Measurements from ENCODE around the gene BRSK2.
"Not testable (repeated sequence)": the region's sequence is repeated elsewhere in the genome, so short reads cannot be mapped to it uniquely, and the experiment has no call there.

The BRSK2 gene

DNA sequence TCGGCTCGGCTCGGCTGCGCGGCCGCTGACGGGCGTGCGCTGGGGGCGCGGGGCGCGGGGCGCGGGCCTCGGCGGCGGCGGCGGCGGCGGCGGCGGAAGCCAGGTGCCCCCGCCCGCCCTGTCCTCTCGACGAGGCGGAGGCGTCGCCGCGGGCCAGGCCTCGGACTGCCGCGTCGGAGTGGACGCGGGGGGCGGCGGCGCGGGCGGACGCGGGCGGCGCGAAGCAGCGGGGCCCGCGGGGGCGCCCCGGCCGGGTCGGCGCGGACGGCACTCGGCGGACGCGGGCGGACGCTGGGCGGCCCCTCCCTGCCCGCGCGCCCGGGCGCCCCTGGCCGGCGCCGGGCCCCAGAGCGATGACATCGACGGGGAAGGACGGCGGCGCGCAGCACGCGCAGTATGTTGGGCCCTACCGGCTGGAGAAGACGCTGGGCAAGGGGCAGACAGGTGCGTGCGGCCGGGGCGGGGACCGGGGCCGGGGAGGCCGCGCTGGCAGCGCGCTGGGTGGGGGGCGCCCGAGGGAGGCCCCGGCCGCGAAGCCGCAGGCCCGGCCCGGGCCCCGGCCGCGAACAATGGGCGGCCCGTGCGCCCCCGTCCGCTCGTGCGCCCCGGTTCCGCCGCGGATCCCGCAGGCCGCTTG, at the start of gene BRSK2:
TSS of gene BRSK2 (plus strand) at position 3 of the 637 bp plus-strand sequence. CDS start at position 354, 351 bp downstream.
- TF ChIP-seq, protein P1, sequence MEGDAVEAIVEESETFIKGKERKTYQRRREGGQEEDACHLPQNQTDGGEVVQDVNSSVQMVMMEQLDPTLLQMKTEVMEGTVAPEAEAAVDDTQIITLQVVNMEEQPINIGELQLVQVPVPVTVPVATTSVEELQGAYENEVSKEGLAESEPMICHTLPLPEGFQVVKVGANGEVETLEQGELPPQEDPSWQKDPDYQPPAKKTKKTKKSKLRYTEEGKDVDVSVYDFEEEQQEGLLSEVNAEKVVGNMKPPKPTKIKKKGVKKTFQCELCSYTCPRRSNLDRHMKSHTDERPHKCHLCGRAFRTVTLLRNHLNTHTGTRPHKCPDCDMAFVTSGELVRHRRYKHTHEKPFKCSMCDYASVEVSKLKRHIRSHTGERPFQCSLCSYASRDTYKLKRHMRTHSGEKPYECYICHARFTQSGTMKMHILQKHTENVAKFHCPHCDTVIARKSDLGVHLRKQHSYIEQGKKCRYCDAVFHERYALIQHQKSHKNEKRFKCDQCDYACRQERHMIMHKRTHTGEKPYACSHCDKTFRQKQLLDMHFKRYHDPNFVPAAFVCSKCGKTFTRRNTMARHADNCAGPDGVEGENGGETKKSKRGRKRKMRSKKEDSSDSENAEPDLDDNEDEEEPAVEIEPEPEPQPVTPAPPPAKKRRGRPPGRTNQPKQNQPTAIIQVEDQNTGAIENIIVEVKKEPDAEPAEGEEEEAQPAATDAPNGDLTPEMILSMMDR (IDR thresholded peaks at IDR 0.05; ENCODE audit: low read depth, low read length, missing control alignments), result no peak
- peak within 1 kb of the TSS; percentile 33 for H3K4me3 ChIP-seq (ENCODE audit: low read depth, low read length)
- no peak for DNase-seq (ENCODE audit: low read depth)

DNA sequence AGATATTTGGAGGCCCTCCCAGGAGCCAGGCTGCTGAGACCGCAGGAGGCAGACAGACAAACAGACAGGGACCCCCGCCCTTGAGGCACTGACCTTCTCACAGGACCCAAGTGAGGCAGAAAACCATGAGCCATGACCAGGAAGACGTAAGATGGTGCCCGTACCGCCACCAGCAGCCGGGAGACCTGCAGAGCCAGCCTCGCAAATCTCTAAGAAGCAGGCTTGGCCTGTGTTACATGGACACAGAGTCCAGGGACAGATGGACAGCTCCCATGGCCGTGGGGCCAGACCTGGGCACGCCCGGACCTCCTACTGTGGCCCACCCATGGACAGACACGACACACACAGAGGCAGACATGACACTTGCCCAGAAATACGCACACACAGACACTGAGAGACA, 49.6 kb upstream of the BRSK2 start:
- no peak for DNase-seq (ENCODE audit: low read depth)
- no peak overlapping the region for H3K4me3 ChIP-seq (ENCODE audit: low read depth, low read length)
- TF ChIP-seq, protein P1 (IDR thresholded peaks at IDR 0.05; ENCODE audit: low read depth, low read length, missing control alignments), result no peak

DNA sequence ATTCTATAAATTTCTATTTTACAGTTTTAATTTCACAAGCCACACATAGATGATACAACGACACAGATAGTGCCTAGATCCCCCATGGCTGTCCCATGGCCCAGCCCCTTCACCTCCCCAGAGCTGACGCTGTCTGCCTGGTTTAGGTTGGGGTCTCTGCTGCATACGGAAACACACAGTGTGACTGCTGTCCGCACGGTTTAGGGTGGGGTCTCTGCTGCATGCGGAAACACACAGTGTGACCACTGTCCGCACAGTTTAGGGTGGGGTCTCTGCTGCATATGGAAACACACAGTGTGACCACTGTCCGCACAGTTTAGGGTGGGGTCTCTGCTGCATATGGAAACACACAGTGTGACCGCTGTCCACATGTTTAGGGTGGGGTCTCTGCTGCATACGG, 48.5 kb upstream of the BRSK2 start:
- DNase-seq (ENCODE audit: low read depth); H3K4me3 ChIP-seq (ENCODE audit: low read depth, low read length): not testable (repeated sequence)

DNA sequence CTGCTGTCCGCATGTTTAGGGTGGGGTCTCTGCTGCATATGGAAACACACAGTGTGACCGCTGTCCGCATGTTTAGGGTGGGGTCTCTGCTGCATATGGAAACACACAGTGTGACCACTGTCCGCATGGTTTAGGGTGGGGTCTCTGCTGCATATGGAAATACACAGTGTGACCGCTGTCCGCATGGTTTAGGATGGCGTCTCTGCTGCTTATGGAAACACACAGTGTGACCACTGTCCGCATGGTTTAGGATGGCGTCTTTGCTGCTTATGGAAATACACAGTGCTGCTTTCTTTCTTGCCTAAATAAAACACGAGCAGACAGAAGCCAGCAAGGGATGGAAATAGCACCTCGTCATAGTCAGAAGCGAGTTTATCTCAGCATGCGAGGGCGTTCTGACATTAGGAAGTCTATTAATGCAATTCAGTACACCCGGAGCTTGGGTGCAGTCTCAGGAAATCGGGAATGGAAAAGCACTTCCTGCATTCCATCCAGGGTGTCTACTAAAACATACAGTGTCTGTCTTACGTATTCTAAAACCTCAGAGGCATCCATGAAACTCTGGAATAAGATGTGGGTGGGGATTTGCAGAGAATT, 47.7 kb upstream of the BRSK2 start:
- DNase-seq (ENCODE audit: low read depth), result no peak
- TF ChIP-seq, protein P1 (IDR thresholded peaks at IDR 0.05; ENCODE audit: low read depth, low read length, missing control alignments), result no peak

DNA sequence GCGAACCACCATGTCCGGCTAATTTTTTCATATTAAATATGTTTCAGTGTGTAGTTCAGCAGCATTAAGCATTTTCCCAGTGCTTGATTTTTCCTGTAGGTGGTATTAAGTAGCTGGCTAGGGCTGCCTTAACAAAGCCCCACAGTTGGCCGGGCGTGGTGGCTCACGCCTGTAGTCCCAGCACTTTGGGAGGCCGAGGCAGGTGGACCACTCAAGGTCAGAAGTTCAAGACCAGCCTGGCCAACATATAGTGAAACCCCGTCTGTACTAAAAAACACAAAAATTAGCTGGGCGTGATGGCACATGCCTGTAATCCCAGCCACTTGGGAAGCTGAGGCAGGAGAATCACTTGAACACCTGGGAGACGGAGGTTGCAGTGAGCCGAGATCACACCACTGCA, 46.8 kb upstream of the BRSK2 start:
- TF ChIP-seq, protein P1 (IDR thresholded peaks at IDR 0.05; ENCODE audit: low read depth, low read length, missing control alignments), result no peak
- no peak for DNase-seq (ENCODE audit: low read depth)
- no peak overlapping the region for H3K4me3 ChIP-seq (ENCODE audit: low read depth, low read length)

More for the DNA sequence above, 47.7 kb upstream of the BRSK2 start:
- no peak overlapping the region for H3K4me3 ChIP-seq (ENCODE audit: low read depth, low read length)

DNA sequence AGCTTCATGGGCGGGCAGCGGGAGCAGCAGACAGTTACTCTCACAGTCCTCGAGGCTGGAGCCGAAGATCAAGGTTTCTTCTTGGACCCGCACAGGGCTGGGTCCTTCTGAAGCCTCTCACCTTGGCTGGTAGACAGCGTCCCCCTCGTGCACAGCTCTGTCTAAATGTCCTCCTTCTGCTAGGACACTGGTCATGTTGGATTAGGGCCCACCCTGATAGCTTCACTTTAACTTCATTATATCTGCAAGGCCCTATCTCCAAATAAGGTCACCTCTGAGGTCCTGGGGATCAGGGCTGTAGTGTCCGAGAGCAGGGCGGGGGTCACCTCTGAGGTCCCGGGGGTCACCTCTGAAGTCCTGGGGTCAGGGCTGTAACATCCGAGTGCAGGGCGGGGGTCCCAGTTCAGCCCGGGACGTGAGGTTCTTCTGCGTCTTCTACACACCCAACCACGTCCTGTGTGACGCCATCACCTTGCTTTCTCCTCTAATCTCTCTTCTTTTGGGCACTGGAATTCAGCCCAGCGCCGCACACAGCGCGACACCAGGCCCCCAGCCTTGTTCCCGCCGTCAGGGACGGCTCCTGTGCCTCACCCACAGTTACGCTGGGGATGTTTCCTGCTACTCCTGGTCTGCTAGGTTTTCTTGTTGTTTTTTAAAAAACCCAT, 46.2 kb upstream of the BRSK2 start:
- TF ChIP-seq, protein P1 (IDR thresholded peaks at IDR 0.05; ENCODE audit: low read depth, low read length, missing control alignments), result no peak
- DNase-seq (ENCODE audit: low read depth), result no peak
- H3K4me3 ChIP-seq (ENCODE audit: low read depth, low read length), result no peak overlapping the region

DNA sequence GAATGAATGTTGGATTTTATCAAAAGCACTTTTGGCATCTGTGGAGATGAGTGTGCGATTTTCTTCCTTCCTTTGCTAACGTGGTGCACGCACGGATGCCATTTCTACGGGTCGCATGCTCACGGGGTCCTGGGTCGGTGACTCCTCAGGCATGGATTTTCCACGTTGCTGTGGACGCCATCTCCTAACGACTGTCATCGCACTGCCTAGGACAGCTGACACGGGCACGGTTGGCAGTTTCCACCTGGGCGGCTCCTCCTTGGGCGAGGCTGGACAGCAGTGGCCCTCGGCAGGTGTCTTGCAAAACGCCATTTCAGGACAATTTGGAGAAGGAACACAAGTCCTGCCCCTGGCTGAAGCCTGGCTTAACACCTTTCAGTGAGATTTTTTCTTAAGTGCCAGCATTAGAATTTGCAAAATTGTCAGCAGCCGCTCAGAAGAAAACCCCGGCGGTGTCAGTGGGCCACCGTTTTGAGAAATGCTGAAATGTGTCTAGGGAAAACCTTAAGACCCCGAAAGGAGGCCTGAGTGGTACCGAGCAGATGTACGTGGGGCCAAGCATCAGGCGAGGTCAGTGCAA, 45.6 kb upstream of the BRSK2 start:
- DNase-seq (ENCODE audit: low read depth), result no peak
- TF ChIP-seq, protein P1 (IDR thresholded peaks at IDR 0.05; ENCODE audit: low read depth, low read length, missing control alignments), result no peak
- H3K4me3 ChIP-seq (ENCODE audit: low read depth, low read length), result no peak overlapping the region

Measured in GM12864 (cell line).